DMS114 treated with DMSO at 0.1 percent for 48 hours (cell line): ENCODE measurements around the gene AMIGO2.
A peak's percentile ranks its signal among the peaks of the same experiment; 100 is the strongest.

Experiments
- DNase-seq: peaks from one replicate; lab custom pipeline; 2025; ENCODE audit not compliant: unreplicated experiment; lab: John Stamatoyannopoulos, UW

The AMIGO2 gene

GRCh38 chr12:47038270-47038748, 41.5 kb downstream of the AMIGO2 start:
- no peak for DNase-seq

GRCh38 chr12:47035484-47035883, 44.3 kb downstream of the AMIGO2 start:
- DNase-seq, result no peak

GRCh38 chr12:47034661-47035060, 45.1 kb downstream of the AMIGO2 start:
- no peak for DNase-seq

- DNase-seq, result no peak
Measured at GRCh38 chr12:47033789-47034555, 45.8 kb downstream of the AMIGO2 start.

GRCh38 chr12:47033081-47033480, 46.7 kb downstream of the AMIGO2 start:
- no peak for DNase-seq

GRCh38 chr12:47032644-47033043, 47.1 kb downstream of the AMIGO2 start:
- peak; percentile 55 for DNase-seq

GRCh38 chr12:47029903-47030302, 49.9 kb downstream of the AMIGO2 start:
- no peak for DNase-seq

GRCh38 chr12:47028981-47029708, 50.6 kb downstream of the AMIGO2 start:
- no peak for DNase-seq

- no peak for DNase-seq
Measured at GRCh38 chr12:47028186-47028585, 51.6 kb downstream of the AMIGO2 start.
